Measurements from ENCODE around the gene ADD1.

The ADD1 gene

GRCh38 chr4:2795893-2796848, 47.5 kb upstream of the ADD1 start:
- no peak for TF ChIP-seq CTCF (IDR thresholded peaks at IDR 0.05)
- Histone ChIP-seq H3K9me3 (ENCODE audit: control insufficient read depth, low read length) (no peaks in the 10 kb centered on the region), H3K36me3 (ENCODE audit: control insufficient read depth, insufficient read depth, low read length) (no peaks in the 10 kb centered on the region), H3K4me3 (ENCODE audit: low read depth, low read length) (no peak overlapping the region), H3K9ac (no peak overlapping the region), H3K27me3 (ENCODE audit: control insufficient read depth, insufficient read depth, low read length) (no peaks in the 10 kb centered on the region), H3K4me2 (ENCODE audit: low read length) (peak overlapping the region; percentile 20), H3K79me2 (peaks cover 10% of the 10 kb centered on the region), H3K4me1 (peaks cover 49% of the 10 kb centered on the region), H2AFZ (peak overlapping the region; percentile 17), H3K27ac (peak overlapping the region; percentile 95)

GRCh38 chr4:2796849-2797544, 46.6 kb upstream of the ADD1 start:
- TF ChIP-seq CTCF (IDR thresholded peaks at IDR 0.05) = no peak

GRCh38 chr4:2797545-2798305, 45.9 kb upstream of the ADD1 start:
- Histone ChIP-seq H3K9me3 (ENCODE audit: control insufficient read depth, low read length) (no peaks in the 10 kb centered on the region), H3K4me1 (peaks cover 49% of the 10 kb centered on the region), H3K4me2 (ENCODE audit: low read length) (peak overlapping the region; percentile 60), H3K4me3 (ENCODE audit: low read depth, low read length) (peak overlapping the region; percentile 9), H3K79me2 (peaks cover 16% of the 10 kb centered on the region), H3K9ac (peak overlapping the region; percentile 53), H3K36me3 (ENCODE audit: control insufficient read depth, insufficient read depth, low read length) (no peaks in the 10 kb centered on the region), H3K27me3 (ENCODE audit: control insufficient read depth, insufficient read depth, low read length) (no peaks in the 10 kb centered on the region), H2AFZ (peak overlapping the region; percentile 61), H3K27ac (peak overlapping the region; percentile 95)
- TF ChIP-seq CTCF (IDR thresholded peaks at IDR 0.05) = no peak

More at GRCh38 chr4:2796849-2797544, 46.6 kb upstream of the ADD1 start:
- Histone ChIP-seq H3K27ac (peak overlapping the region; percentile 95), H3K4me1 (peaks cover 49% of the 10 kb centered on the region), H3K9ac (peak overlapping the region; percentile 53), H2AFZ (peak overlapping the region; percentile 17), H3K27me3 (ENCODE audit: control insufficient read depth, insufficient read depth, low read length) (no peaks in the 10 kb centered on the region), H3K4me3 (ENCODE audit: low read depth, low read length) (peak overlapping the region; percentile 9), H3K9me3 (ENCODE audit: control insufficient read depth, low read length) (no peaks in the 10 kb centered on the region), H3K79me2 (peaks cover 13% of the 10 kb centered on the region), H3K36me3 (ENCODE audit: control insufficient read depth, insufficient read depth, low read length) (no peaks in the 10 kb centered on the region), H3K4me2 (ENCODE audit: low read length) (peak overlapping the region; percentile 60)

GRCh38 chr4:2798399-2799223, 45.0 kb upstream of the ADD1 start:
- Histone ChIP-seq H3K27ac (peak overlapping the region; percentile 95), H3K9ac (peak overlapping the region; percentile 53)

More at GRCh38 chr4:2798399-2799223, 45.0 kb upstream of the ADD1 start:
- Histone ChIP-seq H3K79me2 (peaks cover 21% of the 10 kb centered on the region), H2AFZ (peak overlapping the region; percentile 61), H3K4me3 (ENCODE audit: low read depth, low read length) (no peak overlapping the region), H3K4me2 (ENCODE audit: low read length) (peak overlapping the region; percentile 60), H3K9me3 (ENCODE audit: control insufficient read depth, low read length) (no peaks in the 10 kb centered on the region), H3K27me3 (ENCODE audit: control insufficient read depth, insufficient read depth, low read length) (no peaks in the 10 kb centered on the region), H3K4me1 (peaks cover 49% of the 10 kb centered on the region), H3K36me3 (ENCODE audit: control insufficient read depth, insufficient read depth, low read length) (no peaks in the 10 kb centered on the region)
- no peak for TF ChIP-seq CTCF (IDR thresholded peaks at IDR 0.05)
